SK-N-SH (cell line): ENCODE results near the gene BMPR1B.

Experiments
- CTCF ChIP-seq: fragments of 200-600 bp; sonication (generic); IDR thresholded peaks from 2 replicates; pipeline ENCODE4 v1.6.1; 2017; ENCODE audit warnings: antibody characterized with exemption, mild to moderate bottlenecking, moderate library complexity
- EP300 ChIP-seq, 2 experiments: IDR thresholded peaks; 2 replicates each; pipeline versions ENCODE4 v1.4.0 to v1.6.1; 2012; ENCODE audit warnings: borderline replicate concordance in 1 of 2, low read depth in 1 of 2, low read length in 1 of 2
- MXI1 ChIP-seq: IDR thresholded peaks from 2 replicates; pipeline ENCODE4 v1.6.1; 2012; ENCODE audit warnings: mild to moderate bottlenecking, low read depth, low read length, improper control_type of control experiment
- RFX5 ChIP-seq: IDR thresholded peaks from 2 replicates; pipeline ENCODE4 v1.6.1; 2012; ENCODE audit warnings: mild to moderate bottlenecking, improper control_type of control experiment, low read length

DNA sequence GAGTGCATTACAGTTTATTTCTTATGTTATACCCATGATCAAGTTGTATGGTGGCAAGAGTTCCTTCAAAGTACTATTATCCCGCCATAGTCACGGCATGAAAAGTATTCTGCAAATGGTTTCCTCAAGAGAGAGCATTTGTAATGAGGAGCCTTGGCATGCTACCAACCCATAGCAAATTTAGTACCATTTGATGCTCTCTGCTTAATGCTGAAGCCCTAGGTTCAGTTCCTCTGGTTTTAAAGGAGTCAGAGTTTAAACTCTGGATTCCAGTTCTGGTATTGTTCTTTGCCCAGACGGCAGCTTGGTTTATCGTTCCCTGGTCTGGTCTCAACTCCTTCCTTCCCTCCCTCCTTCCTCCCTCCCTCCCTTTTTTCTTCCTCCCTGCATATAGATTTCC is 371.3 kb downstream of the BMPR1B start:
- TF ChIP-seq CTCF: no peak
- no peak for TF ChIP-seq EP300 (IDR thresholded peaks at IDR 0.05; ENCODE audit: borderline replicate concordance in 1 of 2, low read depth in 1 of 2, low read length in 1 of 2)
- TF ChIP-seq RFX5: no peak
- TF ChIP-seq MXI1: no peak
